Stimulated activated CD4-positive, alpha-beta T cell treated with anti-CD3 and anti-CD28 coated beads, Interleukin-2, amount 100 ng/mL, for 48 hours (primary cell): ENCODE data around the gene OVCA2.

Source experiments
- DNase-seq, 2 donors: peaks; one replicate each; pipeline ENCODE4 v3.0.0-alpha.2; 2020

Gene OVCA2

DNA sequence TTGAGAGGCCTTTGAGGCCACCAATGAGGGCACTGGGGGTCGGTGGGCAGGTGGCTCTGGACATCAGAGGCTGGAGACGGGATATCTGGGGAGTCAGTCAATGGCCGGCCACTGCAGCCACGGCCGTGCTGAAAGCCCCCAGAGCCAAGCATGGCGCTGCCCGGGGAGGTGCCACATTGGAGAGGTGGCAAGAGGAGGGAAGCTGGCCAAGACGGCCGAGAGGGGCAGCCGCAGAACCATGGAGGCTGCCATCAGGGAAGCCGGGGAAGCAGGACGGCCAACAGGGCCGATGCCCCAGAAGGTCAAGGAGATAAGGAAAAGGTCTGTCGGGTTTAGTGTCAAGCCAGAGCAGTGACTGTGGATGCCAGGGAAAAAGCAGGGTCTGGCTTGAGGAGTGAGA is 26.5 kb upstream of the OVCA2 start:
- DNase-seq, result no peak

DNA sequence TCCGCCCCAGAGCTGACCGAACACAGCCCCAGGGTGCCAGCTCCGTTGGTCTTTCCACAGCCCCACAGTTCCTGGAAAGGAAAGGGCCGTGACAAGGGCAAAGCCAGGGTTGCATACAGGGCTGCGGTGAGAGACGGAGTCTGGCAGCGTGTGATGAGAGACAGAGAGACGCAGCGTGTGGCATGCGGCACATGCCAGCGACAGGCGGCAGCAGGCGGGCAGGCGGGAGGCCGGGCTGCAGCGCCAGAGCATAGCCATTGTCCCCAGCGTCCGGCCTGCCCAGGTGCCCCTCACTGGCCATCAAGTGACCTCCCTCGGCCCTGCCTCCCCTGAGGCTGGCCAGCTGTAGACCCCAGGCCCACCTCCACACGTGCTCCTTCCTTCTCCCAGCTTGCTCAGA is 25.3 kb upstream of the OVCA2 start:
- no peak for DNase-seq

DNA sequence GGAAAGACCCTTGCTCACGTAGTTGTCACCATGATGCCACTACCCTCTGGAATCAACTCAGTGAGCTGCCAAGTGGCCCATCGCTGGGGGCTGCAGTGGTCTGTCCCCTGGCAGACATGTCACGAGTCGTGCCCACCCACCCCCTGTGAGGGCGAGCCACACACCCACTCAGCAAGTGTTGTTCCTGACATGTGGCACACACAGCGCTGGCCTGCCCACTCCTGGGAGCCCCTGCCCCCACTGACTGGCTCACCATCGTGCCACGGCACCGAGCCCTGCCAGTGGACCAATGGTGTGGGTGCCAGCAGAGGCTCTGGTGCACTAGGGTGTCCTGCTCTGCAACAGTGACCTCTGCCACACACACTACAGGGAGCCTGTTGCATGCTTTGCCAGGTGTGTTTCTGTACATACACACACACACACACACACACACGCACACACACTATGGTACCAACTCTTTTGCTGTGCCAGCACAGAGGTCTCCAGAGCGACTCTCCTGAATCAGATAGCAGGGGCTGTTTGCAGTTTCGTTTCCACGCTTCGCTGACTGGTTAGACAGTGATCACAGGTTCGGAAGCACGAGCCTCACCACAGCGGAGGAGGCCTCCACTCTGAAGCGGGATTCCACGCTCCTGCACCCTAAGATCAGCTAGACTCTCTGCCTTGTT is 24.4 kb upstream of the OVCA2 start:
- no peak for DNase-seq

DNA sequence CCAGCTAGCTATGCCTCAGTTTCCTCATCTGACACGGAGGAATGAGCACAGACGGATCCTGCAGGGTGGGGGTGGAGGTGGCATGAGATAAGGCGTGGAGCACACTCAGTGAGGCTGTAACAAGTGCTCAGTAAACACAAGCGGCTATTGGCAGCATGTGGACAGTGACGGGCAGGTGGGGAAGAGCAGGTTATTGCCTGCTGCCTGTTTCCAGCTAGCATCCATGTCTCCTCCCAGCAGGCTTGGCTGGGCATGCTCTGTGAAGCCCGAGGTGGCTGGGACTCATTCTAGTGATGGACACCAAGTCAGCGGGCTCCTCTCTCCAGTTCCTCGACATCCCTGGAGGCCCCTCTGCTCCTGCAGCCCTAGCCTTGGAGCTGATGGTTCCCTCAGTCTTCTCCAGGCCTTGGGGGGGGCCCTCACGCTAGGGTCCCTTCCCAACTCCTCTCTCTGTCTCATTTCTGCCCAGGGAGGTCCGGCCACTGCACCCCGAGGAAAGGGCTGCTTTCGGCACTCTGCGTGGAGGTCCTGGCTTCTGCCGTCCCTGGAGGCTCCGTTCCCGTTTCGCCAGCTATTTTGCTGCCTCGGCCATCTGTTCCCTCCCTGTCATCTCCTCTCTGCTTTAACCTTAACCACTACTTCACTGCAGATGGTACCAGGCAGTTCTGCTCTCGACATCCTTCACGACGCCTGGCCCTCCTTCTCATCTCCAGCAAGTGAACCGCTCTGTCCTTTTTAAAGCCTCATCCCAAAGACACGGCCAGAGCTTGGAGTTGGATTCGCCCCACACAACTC is 22.9 kb upstream of the OVCA2 start:
- DNase-seq, result no peak

DNA sequence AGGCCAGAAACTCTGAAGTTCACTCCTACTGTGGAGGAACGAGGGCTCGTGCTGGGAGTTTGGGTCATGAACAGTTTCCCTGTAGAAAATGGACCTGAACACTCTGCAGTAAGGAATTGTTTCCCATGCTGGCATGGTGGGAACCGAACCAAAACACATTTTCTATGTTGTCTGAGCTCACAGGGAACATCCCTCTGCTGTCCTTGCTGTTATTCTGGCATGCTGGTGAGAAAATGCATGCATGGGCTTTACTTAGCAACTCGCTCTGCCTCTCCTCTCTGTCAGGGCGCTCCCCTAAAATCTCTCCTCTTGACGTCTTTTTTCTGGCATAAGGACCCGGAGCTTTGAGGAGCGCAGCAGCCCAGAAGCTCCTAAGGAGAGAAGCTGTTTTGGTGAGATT is 22.1 kb upstream of the OVCA2 start:
- DNase-seq, result no peak

DNA sequence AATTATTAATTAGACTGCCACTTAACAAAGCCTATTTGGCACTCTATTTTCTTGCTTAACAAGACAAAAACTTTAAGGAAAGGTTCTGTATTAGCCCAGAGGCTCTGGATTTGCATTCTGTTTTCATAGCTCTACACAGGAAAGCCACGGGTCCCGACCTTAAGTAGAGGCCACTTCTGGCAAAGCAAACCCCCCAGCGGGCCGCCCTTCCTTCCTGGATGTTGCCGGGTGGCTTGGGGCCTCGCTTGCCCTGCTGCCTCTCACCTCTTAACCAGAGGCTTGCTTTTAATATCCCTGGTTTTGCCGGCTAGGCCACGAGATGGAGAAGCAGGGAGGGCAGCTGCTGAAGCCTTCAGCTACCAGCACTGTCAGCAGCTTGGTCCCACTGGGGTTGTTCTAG is 21.1 kb upstream of the OVCA2 start:
- DNase-seq, result no peak

DNA sequence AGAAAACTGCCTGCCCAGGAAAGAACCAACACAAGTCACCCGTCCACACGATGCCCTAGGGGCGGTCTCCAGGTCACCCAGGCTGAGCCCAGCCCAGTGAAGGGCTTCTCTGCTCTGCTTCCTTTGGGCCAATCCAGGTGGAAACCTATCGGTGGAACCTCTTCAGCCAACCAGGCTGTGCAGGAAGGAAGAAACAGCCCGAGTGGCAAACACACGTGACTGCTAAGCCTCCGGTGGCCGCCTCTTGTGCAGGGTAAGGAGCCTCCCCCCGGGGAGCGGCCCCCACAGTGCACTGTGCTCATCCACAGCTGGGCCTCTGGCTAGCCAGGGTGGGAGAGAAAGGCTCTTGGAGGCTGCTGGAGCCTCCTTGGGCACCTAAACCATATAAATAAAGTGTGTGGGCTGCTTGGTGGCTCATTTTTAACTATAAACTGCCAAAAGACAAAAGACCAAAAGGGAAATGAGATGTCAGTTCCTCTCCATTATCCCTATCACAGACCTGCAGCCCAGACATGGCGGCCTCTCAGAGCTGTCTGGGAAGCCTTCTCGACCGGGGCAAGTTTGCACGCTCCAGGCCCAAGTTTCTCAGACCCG is 19.1 kb upstream of the OVCA2 start:
- DNase-seq, result no peak

DNA sequence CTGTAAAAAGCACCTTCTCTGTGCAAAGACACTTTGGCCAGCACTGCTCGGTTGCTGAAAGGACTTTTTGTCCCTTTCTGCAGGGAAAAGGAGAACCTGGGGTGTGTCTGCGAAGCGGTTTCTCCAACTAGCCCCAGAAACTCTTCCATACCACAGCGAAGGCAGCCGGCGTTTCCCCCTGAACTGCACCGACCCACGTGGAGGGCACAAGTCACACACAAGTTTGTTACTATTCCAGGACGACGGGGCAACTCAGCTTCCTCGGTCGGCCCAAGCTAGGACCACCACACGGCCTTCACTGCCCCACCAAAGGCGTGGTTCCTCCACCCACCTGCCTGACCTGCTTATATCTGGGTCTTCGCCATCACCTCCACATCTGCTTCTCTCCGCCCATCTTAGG is 18.6 kb upstream of the OVCA2 start:
- DNase-seq, result no peak

DNA sequence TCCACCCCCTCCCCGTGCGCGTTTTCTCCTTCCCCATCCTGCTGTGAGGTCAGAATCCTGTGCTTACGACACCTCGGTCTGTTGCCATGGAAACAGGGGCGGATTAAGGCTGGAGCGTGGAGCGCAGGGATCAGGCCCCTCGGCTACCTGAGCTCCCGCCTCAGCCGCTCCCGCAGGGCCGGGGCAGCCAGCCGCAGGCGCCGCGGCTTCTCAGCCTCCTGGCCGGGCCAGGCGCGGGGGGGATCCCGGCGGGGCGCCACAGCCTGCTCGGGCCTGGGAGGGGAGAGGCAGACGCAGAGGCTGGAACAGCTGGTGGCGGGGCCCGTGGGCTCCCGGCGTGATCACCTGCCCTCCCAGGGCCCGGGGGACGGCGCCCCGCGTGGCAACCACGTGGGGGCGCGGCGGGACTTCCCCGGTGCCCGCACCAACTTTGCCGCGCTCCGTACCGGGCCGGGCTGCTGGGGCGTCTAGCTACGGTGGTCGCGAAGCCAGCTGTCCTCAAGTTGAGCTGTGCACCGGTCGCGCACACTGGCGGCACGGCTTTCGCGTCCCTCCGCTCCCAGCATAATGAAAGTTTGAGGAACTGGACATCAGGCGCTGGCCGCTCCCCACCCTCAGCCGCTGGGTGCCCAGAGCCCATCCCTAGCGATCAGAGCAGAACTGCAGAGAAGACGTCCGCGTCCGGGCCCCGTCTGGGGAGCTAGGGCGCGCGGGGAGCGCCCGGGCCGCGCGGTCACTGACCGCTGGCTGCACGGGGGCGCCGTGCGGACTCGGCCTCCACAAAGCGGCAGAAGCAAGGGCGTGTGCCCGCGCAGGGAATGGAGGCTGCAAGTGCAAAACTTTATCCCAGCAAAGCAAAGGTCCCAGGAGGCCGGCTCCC is 17.9 kb upstream of the OVCA2 start:
- DNase-seq, result no peak

DNA sequence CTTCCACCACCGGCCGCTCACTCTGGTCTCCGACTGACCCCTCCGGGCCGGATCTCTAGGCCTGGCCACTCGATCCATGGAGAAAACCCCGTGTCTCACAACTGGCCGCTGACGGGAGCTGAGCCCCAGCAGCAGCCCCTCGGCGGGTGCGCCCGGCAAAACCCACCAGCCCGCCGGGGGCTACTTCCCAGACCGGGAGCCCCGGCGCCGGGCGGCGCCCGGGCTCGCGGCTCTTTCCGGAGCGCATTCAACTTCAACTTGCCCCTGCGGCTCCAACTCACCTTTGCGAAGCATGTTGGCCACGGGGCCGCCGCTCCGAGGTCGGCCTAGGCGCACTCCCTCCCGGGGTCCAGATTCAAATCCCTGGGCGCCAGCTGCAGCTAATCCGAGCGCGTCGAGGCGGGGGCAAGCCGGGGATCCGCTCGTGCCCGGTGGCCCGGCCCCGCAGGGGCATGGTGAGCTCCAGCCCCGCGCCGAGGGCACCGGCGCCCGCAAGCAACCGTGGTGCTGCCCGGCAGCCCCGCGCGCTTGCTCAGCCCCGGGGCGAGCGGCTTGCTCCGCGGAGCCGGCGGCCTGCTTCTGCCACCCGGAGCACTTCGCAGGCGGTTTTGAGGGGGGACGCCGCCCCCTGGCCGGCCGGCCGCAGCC is 17.1 kb upstream of the OVCA2 start:
- DNase-seq, result no peak

DNA sequence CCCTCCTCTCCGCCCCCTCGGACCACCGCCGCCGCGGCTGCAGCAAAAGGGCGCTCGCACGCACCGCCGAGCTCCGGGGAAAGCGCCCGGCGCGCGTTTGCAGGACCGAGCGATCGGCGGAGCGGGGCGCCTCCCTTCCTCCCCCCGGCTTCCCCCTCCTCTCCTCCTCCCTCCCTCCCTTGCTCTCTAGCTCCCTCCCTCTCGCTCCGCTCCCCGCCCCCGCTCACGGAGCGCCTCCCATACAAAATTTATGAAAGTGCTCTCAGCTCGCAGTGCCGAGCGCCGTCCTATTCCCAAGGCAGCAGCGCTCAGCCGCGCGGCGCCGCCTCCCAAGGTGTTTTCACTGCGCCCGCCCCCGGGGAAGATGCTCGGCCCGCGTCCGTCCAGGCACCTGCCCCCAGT is 16.6 kb upstream of the OVCA2 start, which contains the start of gene RTN4RL1:
Gene RTN4RL1, minus strand, starts transcription at position 115 of the 402 bp plus-strand sequence. CDS start 469 bp downstream, outside the sequence.
- peak in 1 of 2 donors; percentile 40 for DNase-seq

DNA sequence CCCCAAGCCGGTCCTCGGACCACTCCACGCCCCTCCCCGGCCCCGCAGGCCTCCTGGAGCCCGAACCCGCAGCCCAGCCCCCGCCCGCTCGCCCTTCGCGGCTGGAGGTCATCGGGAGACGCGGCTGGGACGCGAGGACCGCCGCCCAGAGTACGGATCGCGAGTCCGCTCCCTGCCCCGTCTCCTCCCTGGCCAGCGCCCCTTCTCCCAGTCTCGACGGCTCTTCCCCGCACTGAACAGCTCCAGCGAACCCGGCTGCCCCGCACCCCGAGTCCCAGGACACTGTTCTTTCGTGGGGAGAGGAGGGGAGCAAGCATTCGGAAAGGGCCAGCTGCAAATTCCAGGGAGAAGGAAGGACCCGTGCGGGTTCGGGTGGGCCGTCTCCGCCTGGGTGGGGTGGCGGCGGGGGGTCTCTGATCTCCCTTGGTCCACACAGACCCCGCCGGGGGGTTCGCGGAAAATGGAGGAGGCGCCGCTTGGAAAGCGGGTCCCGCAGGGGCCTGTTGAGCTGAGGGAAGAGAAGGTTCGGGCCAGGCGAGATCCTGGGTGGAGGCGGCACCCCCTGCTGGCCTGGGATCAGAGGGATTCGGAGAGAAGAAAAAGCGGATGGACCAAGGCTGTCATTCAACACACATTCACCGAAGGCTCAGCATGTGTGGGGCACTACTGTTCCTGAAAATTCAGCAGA is 16.1 kb upstream of the OVCA2 start:
- DNase-seq, result no peak

DNA sequence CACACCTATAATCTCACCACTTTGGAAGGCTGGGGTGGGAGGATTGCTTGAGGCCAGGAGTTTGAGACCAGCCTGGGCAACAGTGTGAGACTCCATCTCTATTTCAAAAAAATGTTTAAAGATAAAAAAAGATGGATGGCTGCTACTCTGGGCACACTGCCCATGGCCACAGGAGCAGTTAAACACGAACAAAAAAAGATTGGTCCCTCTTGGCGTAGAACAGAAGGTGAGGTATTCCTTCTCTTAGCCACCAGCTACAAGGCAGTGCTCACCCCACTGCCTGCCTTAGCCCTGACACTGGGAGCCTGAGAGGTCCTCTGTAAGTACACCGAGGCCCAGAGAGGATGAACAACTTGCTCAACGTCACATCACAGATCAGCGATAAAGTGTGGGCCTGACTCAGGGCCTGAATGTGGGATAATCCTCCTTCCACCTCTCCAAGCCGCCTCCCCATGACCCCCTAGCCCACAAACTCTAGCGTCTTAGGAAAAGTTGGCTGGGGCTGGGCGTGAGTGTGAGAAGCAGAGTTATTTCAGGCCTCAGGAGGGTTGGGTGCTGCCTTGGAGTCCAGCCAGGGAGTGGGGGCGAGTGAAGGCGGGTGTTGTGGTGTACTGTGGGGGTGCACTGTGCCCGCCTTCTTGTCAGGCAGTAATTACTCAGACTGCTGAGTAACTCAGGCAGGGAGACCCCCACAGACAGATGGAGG is 14.1 kb upstream of the OVCA2 start:
- DNase-seq, result no peak

DNA sequence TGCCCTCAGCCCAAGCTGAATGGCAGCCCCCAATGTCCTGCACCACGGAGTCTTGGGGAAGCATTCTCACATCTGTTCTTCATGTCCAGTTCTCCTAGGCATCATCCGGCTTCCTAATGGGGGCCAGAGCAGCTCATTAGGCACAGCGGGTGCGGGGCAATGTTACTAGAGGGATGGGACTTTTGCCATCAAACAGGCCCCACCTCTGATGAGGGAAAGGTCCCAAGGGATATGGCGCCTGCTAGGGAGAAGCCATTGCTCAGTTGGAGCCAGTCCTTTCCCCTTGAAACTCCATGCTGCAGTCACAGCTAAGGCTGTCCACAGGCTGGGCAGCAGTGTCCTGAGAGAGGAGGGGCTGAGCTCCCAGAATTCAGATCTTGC is 13.6 kb upstream of the OVCA2 start:
- DNase-seq, result no peak

DNA sequence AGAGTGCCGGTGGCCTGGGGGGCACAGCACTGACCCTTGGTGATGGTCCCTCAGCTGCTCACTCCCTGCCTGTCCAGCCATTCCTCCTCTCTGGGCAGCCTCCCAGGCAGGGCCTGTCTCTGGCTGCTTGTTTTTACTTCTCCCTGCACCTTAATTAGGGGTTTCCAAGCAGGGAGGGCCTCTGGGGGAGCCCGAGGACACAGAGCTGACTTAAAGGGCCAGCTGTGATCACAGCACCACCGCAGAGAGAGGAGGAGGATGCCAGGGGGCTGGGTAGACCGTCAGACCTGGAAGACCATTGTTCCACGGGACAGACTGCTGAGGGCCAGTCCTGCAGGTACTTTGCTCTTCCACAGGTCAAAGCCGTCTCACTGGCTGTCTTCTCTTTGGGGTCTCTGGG is 13.1 kb upstream of the OVCA2 start:
- no peak for DNase-seq

DNA sequence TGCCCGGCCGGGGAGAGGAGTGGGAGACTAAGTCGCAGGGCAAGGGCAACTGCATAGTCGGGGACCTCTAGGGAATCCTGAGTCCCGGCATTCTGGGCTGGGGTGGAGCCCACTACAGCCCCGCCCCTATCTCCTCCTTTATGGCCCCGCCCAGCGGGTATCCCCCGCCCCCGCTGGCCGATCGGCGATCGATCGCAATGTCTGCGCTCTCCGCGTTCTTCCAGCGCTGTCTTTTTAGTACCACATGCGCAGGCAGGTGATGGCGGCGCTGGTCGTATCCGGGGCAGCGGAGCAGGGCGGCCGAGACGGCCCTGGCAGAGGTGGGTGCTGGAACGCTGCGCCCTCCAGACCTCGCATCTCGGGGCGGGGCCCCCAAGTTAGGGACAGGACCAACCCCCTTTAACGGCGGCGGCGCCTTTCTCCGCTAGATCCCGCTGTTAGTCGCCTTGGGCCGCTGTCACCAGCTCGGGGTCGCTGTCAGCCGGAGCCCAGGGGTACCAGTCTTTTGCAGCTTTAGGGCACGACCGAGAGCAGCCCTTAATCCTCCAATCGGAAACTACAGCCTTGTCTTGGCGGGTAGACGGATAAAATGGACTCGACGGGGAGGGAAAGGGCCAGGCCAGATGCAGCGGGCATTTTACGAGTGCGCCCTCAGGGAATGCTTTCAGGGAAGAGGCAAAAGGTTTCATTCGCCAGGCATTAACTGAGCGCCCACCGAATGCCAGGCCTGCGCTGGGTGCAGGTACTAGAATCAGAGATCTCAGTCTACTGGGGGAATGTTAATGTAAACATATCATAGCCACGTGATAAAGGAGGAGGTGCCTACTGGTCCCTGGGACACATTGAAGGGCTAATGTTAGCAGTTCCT is 11.7 kb upstream of the OVCA2 start, which contains the start of gene DPH1:
Gene DPH1, plus strand, starts transcription at position 243 of the 868 bp plus-strand sequence. Its CDS starts 17 bp downstream, at position 260.
- peak; percentile 80 to 86 for DNase-seq

DNA sequence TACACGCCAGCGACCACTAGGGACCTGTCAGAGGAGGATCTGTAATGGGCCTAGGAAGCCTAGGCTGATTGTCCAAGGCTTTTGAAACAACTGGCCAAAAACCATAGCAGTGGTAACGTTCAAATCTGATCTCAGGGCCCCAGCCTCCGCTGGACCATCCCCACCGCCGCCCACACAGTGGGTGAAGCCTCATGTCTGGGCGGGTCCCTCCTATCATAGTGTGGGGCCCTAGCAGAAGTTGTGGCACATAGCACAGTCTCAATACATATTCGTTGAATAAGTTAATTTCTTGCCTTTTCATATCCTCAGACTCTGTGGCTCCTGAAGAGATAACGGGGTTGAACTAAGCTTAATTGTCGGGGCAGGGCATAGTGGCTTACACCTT is 11.1 kb upstream of the OVCA2 start:
- no peak for DNase-seq

DNA sequence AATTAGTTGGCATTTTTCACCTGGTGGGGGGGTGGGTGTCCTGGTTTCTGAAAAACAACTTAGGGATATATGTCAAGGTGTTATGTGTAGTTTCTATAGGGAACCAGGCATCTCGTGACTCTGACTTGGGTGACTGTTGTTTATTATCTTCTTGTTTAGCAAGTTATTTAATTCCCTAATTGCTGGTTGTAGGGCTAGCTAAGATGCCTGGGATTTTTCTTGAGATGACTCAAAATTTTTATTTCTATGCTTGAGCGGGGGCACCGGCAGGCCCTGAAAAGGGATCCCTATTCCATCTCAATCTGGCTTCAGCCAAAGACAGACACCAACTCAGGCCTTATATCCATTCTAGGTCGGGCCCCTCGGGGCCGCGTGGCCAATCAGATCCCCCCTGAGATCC is 8.7 kb upstream of the OVCA2 start:
- no peak for DNase-seq

DNA sequence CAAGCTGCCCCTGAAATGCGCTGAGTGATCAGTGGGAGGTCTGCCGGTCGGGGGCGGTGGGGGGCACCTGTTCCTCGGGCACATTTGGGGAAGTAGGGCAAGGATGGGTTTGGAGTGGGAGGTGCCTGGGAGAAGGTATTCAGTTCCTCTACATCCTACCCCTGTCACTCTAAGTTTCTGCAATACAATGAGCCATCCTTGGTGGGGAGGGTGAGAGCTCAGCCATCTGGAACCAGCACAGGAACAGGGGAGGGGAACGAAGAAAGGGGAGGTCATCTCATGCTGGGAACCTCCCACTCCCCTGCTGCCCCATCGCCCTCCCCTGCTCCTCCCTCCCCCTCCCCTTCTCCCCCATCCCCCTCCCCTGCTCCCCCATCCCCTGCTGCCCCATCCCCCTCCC is 7.7 kb upstream of the OVCA2 start:
- DNase-seq, result no peak
